Bone marrow (tissue), 2 donors: ENCODE results near the gene CCDC61.
A peak's percentile ranks its signal among the peaks of the same experiment; 100 is the strongest.

Experiments used
- DNase-seq, 2 donors: peaks; one replicate each; lab custom pipeline; 2025; lab: John Stamatoyannopoulos, UW

The CCDC61 gene

GRCh38 chr19:45994998-45995714 is at the start of gene CCDC61:
TSS of gene CCDC61 (plus strand) at chr19:45995467. CDS start at chr19:46003019, 7,552 bp downstream.
- peak; percentile 80 to 100 for DNase-seq

- DNase-seq: no peak
These were observed 47.3 kb upstream of the CCDC61 start for GRCh38 chr19:45947926-45948325.

- DNase-seq: no peak
These were observed 43.0 kb upstream of the CCDC61 start for GRCh38 chr19:45952341-45952685.

GRCh38 chr19:45952686-45953505 is 42.4 kb upstream of the CCDC61 start:
- DNase-seq: no peak

GRCh38 chr19:45953676-45954075 is 41.6 kb upstream of the CCDC61 start:
- no peak for DNase-seq

GRCh38 chr19:45954156-45954555 is 41.1 kb upstream of the CCDC61 start:
- DNase-seq: no peak

GRCh38 chr19:45955905-45956608 is 39.2 kb upstream of the CCDC61 start:
- DNase-seq: no peak

- DNase-seq: no peak
These were observed 36.9 kb upstream of the CCDC61 start for GRCh38 chr19:45958320-45958719.

GRCh38 chr19:45958769-45959516 is 36.3 kb upstream of the CCDC61 start:
- no peak for DNase-seq

- no peak for DNase-seq
These were observed 35.7 kb upstream of the CCDC61 start for GRCh38 chr19:45959517-45960025.

- DNase-seq: no peak
These were observed 34.6 kb upstream of the CCDC61 start for GRCh38 chr19:45960595-45961235.

- no peak for DNase-seq
These were observed 33.2 kb upstream of the CCDC61 start for GRCh38 chr19:45962021-45962420.

GRCh38 chr19:45967246-45967645 is 28.0 kb upstream of the CCDC61 start:
- DNase-seq: no peak

- DNase-seq: no peak
These were observed 26.6 kb upstream of the CCDC61 start for GRCh38 chr19:45968626-45969025.

GRCh38 chr19:45969676-45970075 is 25.6 kb upstream of the CCDC61 start:
- DNase-seq: no peak

GRCh38 chr19:45971260-45971902 is 23.9 kb upstream of the CCDC61 start:
- no peak for DNase-seq

- DNase-seq: no peak
These were observed 23.0 kb upstream of the CCDC61 start for GRCh38 chr19:45972081-45972946.

- no peak for DNase-seq
These were observed 22.2 kb upstream of the CCDC61 start for GRCh38 chr19:45972947-45973540.

- no peak for DNase-seq
These were observed 21.5 kb upstream of the CCDC61 start, which contains the start of gene NOVA2 for GRCh38 chr19:45973553-45974338. TSS of gene NOVA2 (minus strand) at chr19:45973865. CDS start at chr19:45973351, 514 bp downstream.
